HG03066 (cell line): Measurements from ENCODE around the gene PLCH1.
A peak's percentile ranks its signal among the peaks of the same experiment; 100 is the strongest.

Source experiments
- ATAC-seq: cut with Tn5 transposase; IDR thresholded peaks from one replicate; pipeline ENCODE4 v1.9.1; 2021; ENCODE audit warnings: low read depth; ENCODE audit not compliant: unreplicated experiment

The PLCH1 gene

DNA sequence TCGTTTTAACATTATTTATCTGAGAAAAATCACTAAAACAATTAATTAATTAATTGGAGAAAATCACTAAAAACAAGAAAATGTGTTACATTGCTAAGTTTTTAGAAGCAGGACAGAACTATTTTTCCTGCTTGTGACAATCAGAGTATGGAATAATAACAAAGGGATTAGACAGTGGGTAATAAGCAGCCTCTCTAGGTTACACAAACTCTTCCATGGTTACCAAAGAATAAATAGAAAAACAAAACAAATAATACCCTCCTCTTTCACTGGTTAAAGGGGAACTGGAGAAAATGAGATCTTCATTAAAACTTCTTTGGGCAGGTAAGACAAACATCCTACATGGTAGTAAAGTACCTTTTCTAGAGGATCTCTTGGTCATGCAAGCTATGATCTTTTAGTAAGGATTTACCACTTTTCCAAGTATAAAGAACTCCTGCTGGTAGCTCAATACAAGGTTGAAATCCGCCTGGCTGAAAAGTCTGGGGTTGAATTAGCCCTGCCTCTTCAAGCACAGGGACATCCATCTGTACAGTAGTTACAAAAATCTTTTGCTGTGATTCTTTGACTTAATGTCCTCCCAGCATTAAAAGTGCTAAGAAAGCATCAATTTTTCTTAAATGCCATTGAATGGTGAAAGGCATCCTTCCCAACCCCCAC lies 2.5 kb upstream of the PLCH1 start:
- ATAC-seq, result no peak

DNA sequence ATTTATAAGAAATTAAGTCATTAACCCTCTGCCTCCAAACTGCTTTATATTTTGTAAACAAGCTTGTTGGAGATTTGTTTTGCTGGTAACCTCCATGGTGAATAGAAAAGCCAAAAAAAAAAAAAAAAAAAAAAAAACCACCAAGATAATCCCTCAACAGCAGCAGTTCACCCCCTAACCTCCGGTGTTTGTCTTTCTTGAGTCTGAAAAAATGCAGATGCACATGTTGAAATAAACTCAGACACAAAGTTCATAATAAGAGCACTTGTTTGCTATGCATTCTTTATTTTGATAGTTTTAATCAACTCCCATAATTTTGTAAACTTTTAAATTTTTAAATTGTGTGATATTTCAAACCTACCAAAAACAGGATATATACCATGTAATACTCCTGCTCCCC lies 1.8 kb upstream of the PLCH1 start:
- no peak for ATAC-seq

DNA sequence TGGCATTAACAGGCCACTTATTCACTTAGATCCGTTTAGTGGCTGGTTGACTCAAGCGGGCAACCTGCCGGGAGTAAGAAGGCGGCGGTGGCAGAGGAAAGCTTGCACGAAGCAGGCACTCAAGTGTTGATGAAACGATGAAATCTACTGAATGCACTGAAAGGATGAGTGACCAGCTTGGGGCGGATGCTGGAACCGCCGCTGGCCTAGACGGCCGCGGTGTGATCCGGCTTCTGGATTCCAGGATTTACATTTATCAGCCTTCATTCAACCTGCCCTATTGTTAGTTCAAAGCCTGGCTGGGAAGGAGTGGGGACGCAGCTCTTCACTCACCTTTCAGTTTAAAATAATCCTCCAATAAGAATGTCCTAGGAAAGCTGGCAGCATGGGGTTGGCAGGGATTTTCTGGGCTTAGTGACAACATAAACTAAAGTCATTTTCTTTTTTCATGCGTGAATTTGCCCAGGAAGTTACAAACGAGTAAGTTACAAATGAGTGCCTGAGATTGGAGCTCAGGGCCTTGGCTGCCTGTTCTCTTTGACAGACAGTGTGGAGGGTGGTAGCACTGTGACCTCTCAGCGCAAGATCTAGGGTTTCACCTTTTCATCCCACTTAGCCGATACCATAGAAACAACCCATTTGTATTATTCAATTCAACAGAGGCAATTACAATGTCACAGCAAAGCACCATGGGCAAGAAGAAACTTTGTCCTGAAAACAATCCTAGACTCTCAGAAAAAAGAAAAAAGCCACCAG lies 1.1 kb upstream of the PLCH1 start:
- ATAC-seq, result no peak

- peak; percentile 44 for ATAC-seq
Measured at GRCh38 chr3:155744010-155744625, 753 bp downstream of the PLCH1 start.

DNA sequence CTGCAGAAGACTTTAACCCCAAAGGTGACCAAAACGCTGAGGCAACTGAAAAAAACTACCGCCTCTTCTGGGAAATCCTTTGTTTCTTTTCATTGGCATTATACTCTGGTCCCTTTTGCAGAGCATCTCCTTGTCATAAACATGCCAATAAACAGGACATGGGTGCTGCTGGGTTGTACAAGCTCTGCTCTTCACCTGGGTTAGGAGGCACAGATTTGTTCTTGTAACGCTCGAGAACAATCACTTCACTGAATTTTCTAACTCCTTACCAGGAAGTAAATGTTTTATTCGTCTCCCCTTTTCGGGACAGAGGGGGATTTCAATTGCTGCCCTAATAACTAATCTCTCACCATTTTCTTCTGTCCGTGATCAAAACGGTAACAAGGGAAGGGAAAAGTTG lies 1.3 kb downstream of the PLCH1 start:
- no peak for ATAC-seq

- ATAC-seq, result no peak
Measured at GRCh38 chr3:155742349-155742965, 2.4 kb downstream of the PLCH1 start.

- no peak for ATAC-seq
Measured at GRCh38 chr3:155741603-155742002, 3.3 kb downstream of the PLCH1 start.

- no peak for ATAC-seq
Measured at GRCh38 chr3:155741101-155741500, 3.8 kb downstream of the PLCH1 start.

DNA sequence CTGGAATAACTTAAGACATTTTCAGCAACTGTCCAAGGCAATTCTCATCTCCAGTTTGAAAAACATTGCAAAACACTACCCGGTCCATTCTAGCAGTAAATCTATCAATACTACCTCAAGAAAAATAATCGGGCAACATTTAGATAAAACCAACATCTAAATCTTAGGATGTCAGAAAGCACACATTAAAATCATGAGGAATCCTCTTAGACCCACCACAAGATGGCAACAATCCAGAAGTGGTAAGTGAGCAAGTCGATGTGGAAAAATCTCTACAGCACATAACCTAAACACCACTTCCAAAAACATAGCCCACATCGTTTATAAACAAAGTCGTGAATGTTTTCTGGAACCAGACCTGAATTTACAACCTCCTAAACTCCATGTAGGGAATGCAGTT lies 5.7 kb downstream of the PLCH1 start:
- ATAC-seq, result no peak

GRCh38 chr3:155738580-155739076 lies 6.2 kb downstream of the PLCH1 start:
- ATAC-seq, result no peak

DNA sequence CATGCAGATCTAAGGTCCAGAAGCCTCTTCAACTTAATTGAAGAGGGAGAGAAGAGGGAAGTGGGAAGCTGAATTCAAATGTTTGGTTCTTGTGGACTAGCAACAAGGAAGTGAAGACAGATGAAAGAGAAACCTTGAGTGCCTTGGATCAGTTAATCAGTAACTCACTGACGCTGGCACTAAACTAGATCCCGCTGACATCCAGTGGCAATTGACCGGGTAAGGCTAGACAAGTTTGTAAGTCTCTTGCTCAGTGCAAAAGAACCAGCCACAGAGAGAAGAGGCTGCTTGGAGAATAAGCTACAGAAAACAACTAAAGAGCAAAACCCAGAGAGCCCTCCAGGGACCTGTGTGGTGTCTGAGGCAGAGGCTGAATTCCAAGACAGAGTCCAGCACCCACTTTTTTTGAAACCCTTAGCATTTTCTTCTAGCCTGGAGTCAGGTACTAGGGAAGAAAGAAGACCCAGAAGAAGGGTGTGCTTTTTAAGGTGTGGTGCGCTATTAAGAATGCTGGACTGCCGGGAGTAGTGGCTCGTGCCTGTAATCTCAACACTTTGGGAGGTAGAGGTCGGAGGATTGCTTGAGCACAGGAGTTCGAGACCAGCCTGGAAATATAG lies 6.9 kb downstream of the PLCH1 start:
- ATAC-seq, result peak; percentile 92

DNA sequence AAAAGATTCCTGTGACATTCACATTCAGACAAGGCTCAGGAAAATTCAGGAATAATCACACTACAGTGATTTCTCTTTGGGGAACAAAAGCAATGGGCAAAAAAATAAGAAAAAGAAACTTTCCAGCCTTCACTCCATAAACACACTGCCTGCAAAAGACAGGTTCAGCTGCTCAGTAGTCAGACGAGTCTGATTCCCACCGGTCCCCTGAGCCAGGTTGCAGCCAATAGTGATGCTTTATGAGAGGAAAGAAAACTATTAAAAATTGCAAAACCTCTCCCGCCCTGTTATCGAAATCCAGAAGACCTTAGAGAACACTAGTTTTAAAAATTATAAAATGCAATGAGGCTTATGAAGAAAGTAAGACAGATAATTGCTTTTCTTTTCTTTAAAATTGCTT lies 8.5 kb downstream of the PLCH1 start:
- no peak for ATAC-seq

GRCh38 chr3:155730843-155731242 lies 14.0 kb downstream of the PLCH1 start:
- no peak for ATAC-seq

GRCh38 chr3:155727836-155728235 lies 17.0 kb downstream of the PLCH1 start:
- ATAC-seq, result no peak

DNA sequence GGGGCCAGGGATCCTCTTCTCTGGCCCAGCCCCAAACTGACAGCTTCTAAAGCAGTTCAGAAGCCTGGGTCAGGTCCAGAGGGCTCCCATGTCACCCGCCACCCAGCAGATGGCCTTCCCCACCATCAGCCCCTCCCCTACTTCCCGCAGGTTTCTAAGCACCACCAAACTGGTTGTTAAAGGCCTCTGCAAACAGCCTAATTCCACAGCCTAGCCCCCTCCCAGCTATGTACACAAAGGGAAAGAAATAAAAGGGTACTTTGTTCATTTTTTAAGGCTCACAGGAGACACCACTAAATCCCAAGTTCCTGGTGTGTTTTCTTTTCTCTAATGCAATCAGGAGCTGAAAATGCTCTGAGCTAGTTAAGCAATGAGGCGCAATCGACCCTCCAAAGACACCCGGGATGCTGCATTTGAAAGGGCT lies 30.6 kb downstream of the PLCH1 start:
- no peak for ATAC-seq

GRCh38 chr3:155712008-155712407 lies 32.9 kb downstream of the PLCH1 start:
- ATAC-seq, result peak; percentile 91

- ATAC-seq, result no peak
Measured at GRCh38 chr3:155704771-155705559, 39.9 kb downstream of the PLCH1 start.

DNA sequence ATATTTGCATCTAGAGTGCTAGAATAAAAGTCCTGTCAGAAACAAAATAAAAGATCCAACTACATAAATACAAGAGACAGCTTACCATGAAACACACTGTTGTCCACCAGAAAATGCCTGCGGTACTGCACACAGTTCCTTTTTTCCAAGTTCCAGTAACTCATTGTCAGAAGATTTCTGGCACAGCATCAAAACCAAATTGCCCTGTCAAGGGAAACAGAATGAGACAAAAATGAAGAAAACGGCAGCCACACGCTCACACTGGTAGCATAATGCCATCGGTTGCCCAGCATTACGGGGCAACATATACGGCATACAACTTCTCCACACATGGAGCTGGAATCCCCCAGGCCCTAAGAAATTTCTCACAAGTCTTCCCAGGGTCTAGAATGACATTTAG lies 40.8 kb downstream of the PLCH1 start:
- no peak for ATAC-seq

GRCh38 chr3:155702745-155703591 lies 41.9 kb downstream of the PLCH1 start:
- no peak for ATAC-seq
